H9 (cell line): ENCODE data around the gene ZFP36L1. TPM values are rescaled to one million over a fixed set of nuclear protein-coding genes. Genes with fewer than 3 reads are reported as not detected.

ENCODE experiments used
- DNase-seq: peaks from one replicate; pipeline ENCODE4 v3.0.0-alpha.2; 2017
- H2AFZ ChIP-seq: one replicate; pipeline ENCODE4 v1.6.1; 2013; ENCODE audit warnings: mild to moderate bottlenecking, low read length, control low read depth, moderate library complexity
- H2AK5ac ChIP-seq: 2 replicates; pipeline ENCODE4 v1.6.1; 2013; ENCODE audit warnings: low read length, control low read depth, mixed read lengths; ENCODE audit not compliant: insufficient read length
- H2BK120ac ChIP-seq: one replicate; pipeline ENCODE4 v1.6.1; 2013; ENCODE audit warnings: low read depth, mild to moderate bottlenecking, low read length, control low read depth, inconsistent platforms; ENCODE audit not compliant: poor library complexity, severe bottlenecking
- H2BK12ac ChIP-seq: 2 replicates; pipeline ENCODE4 v1.6.1; 2013; ENCODE audit warnings: low read length, control low read depth, mixed read lengths, low read depth; ENCODE audit not compliant: insufficient read length
- H2BK15ac ChIP-seq: 2 replicates; pipeline ENCODE4 v1.6.1; 2013; ENCODE audit warnings: low read depth, low read length, control low read depth
- H2BK20ac ChIP-seq: one replicate; pipeline ENCODE4 v1.6.1; 2013; ENCODE audit warnings: low read depth, mild to moderate bottlenecking, low read length, control low read depth, inconsistent platforms; ENCODE audit not compliant: poor library complexity, severe bottlenecking
- H2BK5ac ChIP-seq: 2 replicates; pipeline ENCODE4 v1.6.1; 2013; ENCODE audit warnings: low read length, control low read depth, mixed read lengths; ENCODE audit not compliant: insufficient read length
- H3K14ac ChIP-seq: 2 replicates; pipeline ENCODE4 v1.6.1; 2013; ENCODE audit warnings: low read length, control low read depth; ENCODE audit not compliant: insufficient read depth
- H3K18ac ChIP-seq: 2 replicates; pipeline ENCODE4 v1.6.1; 2013; ENCODE audit warnings: low read depth, mild to moderate bottlenecking, mixed read lengths, low read length, control low read depth; ENCODE audit not compliant: insufficient read length
- H3K23ac ChIP-seq: 2 replicates; pipeline ENCODE4 v1.6.1; 2013; ENCODE audit warnings: low read length, control low read depth, mixed read lengths, low read depth; ENCODE audit not compliant: insufficient read length
- H3K23me2 ChIP-seq: 2 replicates; pipeline ENCODE4 v1.6.1; 2013; ENCODE audit warnings: low read depth, mild to moderate bottlenecking, mixed read lengths, low read length, control low read depth; ENCODE audit not compliant: insufficient read length, poor library complexity, severe bottlenecking
- H3K27ac ChIP-seq: 2 replicates; pipeline ENCODE4 v1.5.1; 2013; ENCODE audit warnings: low read length, control low read depth, mixed read lengths, low read depth; ENCODE audit not compliant: insufficient read length
- H3K27me3 ChIP-seq: 2 replicates; pipeline ENCODE4 v1.6.1; 2013; ENCODE audit warnings: low read length, control low read depth, inconsistent platforms; ENCODE audit not compliant: insufficient read depth
- H3K4ac ChIP-seq: 2 replicates; pipeline ENCODE4 v1.6.1; 2013; ENCODE audit warnings: low read depth, mild to moderate bottlenecking, control low read depth, inconsistent platforms, low read length, moderate library complexity
- H3K4me1 ChIP-seq: 2 replicates; pipeline ENCODE4 v1.6.1; 2013; ENCODE audit warnings: low read length, control low read depth, inconsistent platforms; ENCODE audit not compliant: insufficient read depth
- H3K4me2 ChIP-seq: 2 replicates; pipeline ENCODE4 v1.6.1; 2013; ENCODE audit warnings: low read length, control low read depth, mixed read lengths; ENCODE audit not compliant: insufficient read length, insufficient read depth
- H3K56ac ChIP-seq: 2 replicates; pipeline ENCODE4 v1.6.1; 2013; ENCODE audit warnings: low read depth, mild to moderate bottlenecking, mixed read lengths, low read length, control low read depth; ENCODE audit not compliant: insufficient read length
- H3K79me1 ChIP-seq: 2 replicates; pipeline ENCODE4 v1.6.1; 2013; ENCODE audit warnings: low read depth, mild to moderate bottlenecking, moderate library complexity, low read length, control low read depth, inconsistent platforms; ENCODE audit not compliant: insufficient read depth, poor library complexity, severe bottlenecking
- H3K79me2 ChIP-seq: 2 replicates; pipeline ENCODE4 v1.6.1; 2013; ENCODE audit warnings: low read length, control low read depth, inconsistent platforms; ENCODE audit not compliant: insufficient read depth
- H3K9ac ChIP-seq: 2 replicates; pipeline ENCODE4 v1.6.1; 2013; ENCODE audit warnings: low read length, control low read depth, mixed read lengths; ENCODE audit not compliant: insufficient read length; ENCODE audit errors: extremely low read depth
- H3K9me3 ChIP-seq: one replicate; pipeline ENCODE4 v1.6.1; 2013; ENCODE audit warnings: low read depth, low read length, inconsistent platforms; ENCODE audit not compliant: control insufficient read depth
- H3T11ph ChIP-seq: one replicate; pipeline ENCODE4 v1.6.1; 2013; ENCODE audit warnings: mild to moderate bottlenecking, low read length, control low read depth, inconsistent platforms
- H4K20me1 ChIP-seq: one replicate; pipeline ENCODE4 v1.6.1; 2013; ENCODE audit not compliant: control insufficient read depth, insufficient read length, insufficient read depth
- H4K5ac ChIP-seq: 2 replicates; pipeline ENCODE4 v1.6.1; 2013; ENCODE audit warnings: low read depth, mild to moderate bottlenecking, mixed read lengths, low read length, control low read depth; ENCODE audit not compliant: insufficient read length
- H4K8ac ChIP-seq: replicated peaks from 2 replicates; pipeline ENCODE4 v1.6.1; 2013; ENCODE audit warnings: low read length, control low read depth, mixed read lengths, low read depth; ENCODE audit not compliant: insufficient read length
- H4K91ac ChIP-seq: 2 replicates; pipeline ENCODE4 v1.6.1; 2013; ENCODE audit warnings: low read depth, mild to moderate bottlenecking, moderate library complexity, mixed read lengths, low read length, control low read depth; ENCODE audit not compliant: insufficient read length
- H3K27ac Mint-ChIP-seq, 3 experiments: 2 replicates in 2 of 3; 3 replicates in 1 of 3; pipeline ENCODE4 v1.8.0; 2020 to 2021; ENCODE audit warnings: mixed read lengths in 3 of 3, mild to moderate bottlenecking in 1 of 3, moderate library complexity in 1 of 3
- H3K27me3 Mint-ChIP-seq: 2 replicates; pipeline ENCODE4 v1.8.0; 2021; ENCODE audit warnings: low read depth, mild to moderate bottlenecking, moderate library complexity, mixed read lengths
- H3K36me3 Mint-ChIP-seq, 3 experiments: 2 replicates in 2 of 3; 3 replicates in 1 of 3; pipeline ENCODE4 v1.8.0; 2020 to 2021; ENCODE audit warnings: low read depth in 3 of 3, mixed read lengths in 3 of 3; ENCODE audit not compliant: insufficient read depth in 1 of 3
- H3K4me1 Mint-ChIP-seq, 2 experiments: 2 replicates each; pipeline ENCODE4 v1.8.0; 2020; ENCODE audit warnings: mixed read lengths in 2 of 2
- H3K4me3 Mint-ChIP-seq, 2 experiments: 2 replicates in 1 of 2; 3 replicates in 1 of 2; pipeline ENCODE4 v1.8.0; 2020 to 2021; ENCODE audit warnings: mild to moderate bottlenecking in 2 of 2, mixed read lengths in 2 of 2, moderate library complexity in 1 of 2
- H3K9me3 Mint-ChIP-seq, 2 experiments: 2 replicates in 1 of 2; 3 replicates in 1 of 2; pipeline ENCODE4 v1.8.0; 2020; ENCODE audit warnings: mild to moderate bottlenecking in 2 of 2, mixed read lengths in 2 of 2, moderate library complexity in 1 of 2
- CTCF ChIP-seq: fragments of 200-600 bp; sonication (generic); conservative IDR thresholded peaks from 3 replicates; pipeline ENCODE4 v1.8.0; 2021; ENCODE audit warnings: antibody characterized with exemption, mild to moderate bottlenecking
- WGBS: extraction: QIAGEN DNeasy Blood & Tissue Kit; methylation state at CpG from one replicate; pipeline ENCODE4 v1.1.7; 2013; ENCODE audit warnings: missing lambda C conversion rate, low lambda C conversion rate, mixed read lengths; ENCODE audit not compliant: insufficient read length; ENCODE audit errors: extremely low coverage; 5-methylcytosine and 5-hydroxymethylcytosine counted together
- total RNA-seq: library from RNA; stranded (reverse); gene quantifications from 2 replicates; pipeline ENCODE4 v1.2.1, GENCODE V29; 2021

Gene ZFP36L1
- total RNA-seq, 1 experiment from 2014 or later: 109 TPM

DNA sequence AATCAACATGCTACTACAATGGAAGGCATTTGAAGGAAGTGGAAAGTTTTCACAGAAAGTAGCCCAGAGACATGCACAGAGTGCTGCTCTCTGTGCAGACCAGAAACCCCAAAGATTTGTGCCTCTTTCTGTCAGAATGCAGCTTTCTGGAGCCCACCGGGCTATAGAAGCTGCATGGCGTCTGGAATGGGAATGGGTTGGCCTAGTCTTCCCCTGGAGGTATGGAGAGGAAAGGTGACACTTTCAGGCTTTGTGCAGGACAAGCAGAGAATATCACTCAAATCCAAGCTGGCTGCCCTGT, 21.3 kb upstream of the ZFP36L1 start:
- peak overlapping the region in 1 of 3 experiments; percentile 59; a peak in 3 of 7 replicates for H3K27ac Mint-ChIP-seq
- H3K4me3 Mint-ChIP-seq: peak overlapping the region; percentile 11 to 51; a peak in 1 of 5 replicates
- Histone ChIP-seq H2BK15ac (no peak overlapping the region), H3T11ph (no peak overlapping the region), H3K9ac (no peak overlapping the region), H4K5ac (no peak overlapping the region), H3K79me1 (no peaks in the 10 kb centered on the region), H3K27ac (no peak overlapping the region), H2AK5ac (no peak overlapping the region), H3K79me2 (no peaks in the 10 kb centered on the region), H4K91ac (no peak overlapping the region), H2BK5ac (no peak overlapping the region), H3K56ac (no peak overlapping the region), H3K27me3 (no peaks in the 10 kb centered on the region), H3K23ac (no peak overlapping the region), H4K20me1 (no peaks in the 10 kb centered on the region), H2AFZ (no peak overlapping the region), H3K4ac (no peak overlapping the region), H3K4me2 (no peak overlapping the region), H3K14ac (no peak overlapping the region), H3K18ac (peak overlapping the region; percentile 8), H2BK120ac (no peak overlapping the region), H2BK12ac (no peak overlapping the region), H2BK20ac (no peak overlapping the region), H3K23me2 (no peaks in the 10 kb centered on the region), H4K8ac (no peak overlapping the region), H3K4me1 (peaks cover 15% of the 10 kb centered on the region), H3K9me3 (no peaks in the 10 kb centered on the region)
- no peak for DNase-seq
- peaks cover 11% of the 10 kb centered on the region for H3K27me3 Mint-ChIP-seq
- peaks cover 0 to 3% of the 10 kb centered on the region in 2 experiments; a peak in 1 of 5 replicates for H3K9me3 Mint-ChIP-seq
- WGBS: no CpG with 5 or more reads among the region's 2 CpGs
- TF ChIP-seq CTCF: 0 out of 3 replicates have a peak, but pooled peaks have one; percentile 14
- H3K36me3 Mint-ChIP-seq: 0 out of 7 replicates have a peak, but pooled peaks cover 0 to 1% (median 0%) of the 10 kb centered on the region in 3 experiments
- H3K4me1 Mint-ChIP-seq: peaks cover 57 to 58% of the 10 kb centered on the region in 2 experiments
